Hippocampal formation (tissue), 2 donors: Measurements from ENCODE around the gene KLHL3.
"Not testable (repeated sequence)": the region's sequence is repeated elsewhere in the genome, so short reads cannot be mapped to it uniquely, and the experiment has no call there.

Source experiments
- DNase-seq, 2 donors: peaks; one replicate each; lab custom pipeline; 2025; lab: John Stamatoyannopoulos, UW

Gene KLHL3

DNA sequence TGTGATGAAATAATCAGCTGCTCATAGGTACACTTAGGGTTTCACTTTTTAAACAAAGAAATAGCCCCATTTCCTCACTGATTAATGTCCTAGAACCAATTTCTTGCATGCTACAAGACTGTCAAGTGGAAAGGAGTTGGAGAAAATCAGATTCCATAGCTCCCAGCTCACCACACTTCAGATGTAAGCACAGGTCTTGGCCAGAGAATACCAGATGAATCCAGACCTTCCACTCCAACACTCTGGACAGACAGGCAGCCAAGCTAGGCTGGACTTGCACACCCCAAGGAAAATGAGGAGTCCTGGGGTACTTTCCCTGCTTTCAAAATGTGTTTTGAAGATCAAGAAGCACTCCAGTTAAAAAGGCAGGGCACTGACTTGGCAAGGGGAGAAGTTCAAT is 68.5 kb downstream of the KLHL3 start:
- DNase-seq = no peak

DNA sequence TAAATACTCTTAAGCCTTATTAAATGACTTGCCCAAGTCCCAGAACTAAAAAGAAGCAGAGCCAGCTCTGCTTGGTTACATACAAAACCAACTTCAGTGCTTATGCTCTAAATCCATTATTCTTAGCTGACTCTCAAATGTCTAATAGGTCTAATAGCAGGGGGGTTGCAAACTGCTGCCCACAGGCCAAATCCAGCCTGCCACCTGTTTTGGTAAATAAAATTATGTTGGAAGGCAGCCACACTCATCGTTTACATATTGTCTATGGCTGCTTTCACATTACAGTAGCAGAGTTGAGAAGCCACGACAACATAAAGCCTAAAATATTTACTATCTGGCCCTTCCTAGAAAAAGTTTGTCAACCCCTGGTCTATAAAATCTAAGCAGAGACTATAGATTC is 69.0 kb downstream of the KLHL3 start:
- DNase-seq = no peak

GRCh38 chr5:137666461-137666850 is 69.4 kb downstream of the KLHL3 start:
- DNase-seq = no peak

DNA sequence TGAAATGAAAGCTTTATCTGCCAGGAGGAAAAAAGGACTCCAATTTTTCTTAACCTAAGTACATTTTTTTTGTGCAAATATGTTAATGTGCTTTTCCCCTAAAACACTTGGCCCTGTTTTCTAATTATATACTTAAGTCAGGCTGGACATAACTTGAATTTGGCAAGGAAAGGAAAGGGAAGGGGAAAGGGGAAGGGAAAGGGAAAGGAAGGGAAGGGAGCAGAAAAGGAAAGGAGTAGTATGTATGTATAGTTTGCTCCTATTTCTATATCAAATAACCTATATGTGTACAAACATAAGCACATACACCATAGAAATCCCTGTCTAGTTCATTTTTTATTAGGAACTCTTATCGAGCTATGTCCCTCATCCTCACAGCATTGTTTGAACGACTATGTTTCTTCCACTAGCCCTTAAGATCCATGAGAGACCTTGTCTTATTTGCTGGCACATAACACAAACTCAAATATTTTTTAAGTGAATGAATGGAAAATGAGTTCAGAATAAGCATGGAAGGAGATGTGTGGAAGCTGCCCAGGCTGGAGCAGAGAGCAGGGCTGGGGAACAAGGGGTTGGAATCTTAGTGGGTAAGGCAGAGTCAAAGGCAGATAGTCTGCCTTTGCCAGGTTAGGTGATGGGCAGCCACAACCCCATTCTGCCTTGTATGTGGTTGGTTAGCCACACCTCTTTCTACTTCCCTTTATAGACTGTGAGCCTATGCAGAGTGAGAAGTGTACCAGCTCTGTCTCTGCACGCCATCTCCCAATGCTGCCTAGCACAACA is 70.0 kb downstream of the KLHL3 start:
- no peak for DNase-seq

GRCh38 chr5:137660349-137660817 is 75.5 kb downstream of the KLHL3 start:
- DNase-seq = peak; percentile 12 to 77

DNA sequence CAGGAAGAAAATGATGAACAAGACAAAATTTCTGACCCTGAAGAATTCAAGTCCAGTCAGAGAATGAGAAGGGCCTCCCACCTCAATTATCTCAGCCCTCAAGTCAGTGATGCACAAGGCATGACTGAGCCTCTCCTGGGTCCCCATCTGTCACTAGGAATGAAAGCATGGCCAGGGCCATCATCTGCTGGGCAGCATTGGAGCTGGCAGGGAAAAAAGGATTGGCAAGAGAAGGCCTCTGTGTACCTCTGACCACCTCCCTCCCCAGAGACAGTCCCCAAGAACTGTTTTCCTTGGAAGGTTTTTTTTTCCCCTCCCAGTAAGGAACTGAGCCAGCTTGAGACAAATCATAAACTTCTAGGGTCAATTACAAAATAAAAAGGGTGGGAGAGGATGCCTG is 76.7 kb downstream of the KLHL3 start:
- no peak for DNase-seq

DNA sequence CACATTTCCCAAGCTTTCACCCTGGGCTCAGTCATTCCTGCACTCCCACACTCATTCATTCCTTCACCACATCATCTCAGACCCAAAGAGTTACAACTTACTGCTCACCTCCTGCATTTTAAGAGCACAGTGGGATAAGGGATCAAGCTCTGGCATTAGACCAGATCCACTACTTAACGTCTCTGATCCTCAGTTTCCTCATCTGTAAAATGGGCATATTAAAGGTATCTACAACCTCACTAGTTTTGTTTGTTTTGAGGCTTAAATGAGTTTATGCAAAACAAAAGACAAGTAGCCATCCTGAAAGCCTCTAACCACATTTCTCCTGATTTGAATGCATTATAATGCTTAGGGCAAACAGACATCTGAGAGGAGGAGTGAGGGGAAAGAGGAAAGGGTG is 77.6 kb downstream of the KLHL3 start:
- no peak for DNase-seq

DNA sequence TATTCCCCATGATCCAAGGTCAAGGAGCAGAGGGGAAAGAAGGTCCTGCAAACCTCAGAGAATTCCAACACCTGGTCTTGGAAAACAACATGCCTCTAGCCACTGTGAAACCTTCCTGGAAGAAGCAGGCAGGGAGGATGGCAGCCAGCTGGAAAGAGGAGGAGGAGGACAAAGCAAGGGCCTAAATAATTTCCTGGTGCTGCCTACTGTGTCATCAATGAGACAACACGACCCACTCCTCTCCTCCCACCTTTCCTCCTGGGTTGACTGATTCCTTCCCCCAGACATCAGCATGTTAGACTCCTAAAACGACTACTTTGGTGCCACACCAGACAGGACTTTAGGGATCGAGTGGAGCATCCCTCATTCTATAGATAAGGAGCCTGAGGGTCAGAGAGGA is 78.8 kb downstream of the KLHL3 start:
- no peak for DNase-seq

GRCh38 chr5:137656558-137656957 is 79.3 kb downstream of the KLHL3 start:
- no peak for DNase-seq

DNA sequence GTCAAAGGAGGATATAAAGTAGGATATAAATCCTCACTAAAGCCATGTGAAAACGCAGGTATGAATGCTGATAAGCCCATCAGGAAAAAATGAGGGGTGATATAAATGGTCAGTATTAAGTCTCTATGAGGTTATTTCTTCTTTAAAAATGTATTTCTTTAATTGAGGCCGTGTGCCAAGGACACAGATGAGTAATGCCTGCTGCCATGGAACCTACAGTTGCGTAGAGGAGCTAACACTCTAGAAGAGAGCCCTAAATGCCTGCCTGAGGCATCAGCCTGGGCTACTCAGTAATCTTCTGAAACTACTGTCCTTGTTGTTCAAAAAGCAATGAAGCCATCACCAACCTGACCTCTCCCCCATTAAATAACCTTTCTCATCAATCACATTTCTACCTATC is 84.9 kb downstream of the KLHL3 start:
- DNase-seq = no peak

DNA sequence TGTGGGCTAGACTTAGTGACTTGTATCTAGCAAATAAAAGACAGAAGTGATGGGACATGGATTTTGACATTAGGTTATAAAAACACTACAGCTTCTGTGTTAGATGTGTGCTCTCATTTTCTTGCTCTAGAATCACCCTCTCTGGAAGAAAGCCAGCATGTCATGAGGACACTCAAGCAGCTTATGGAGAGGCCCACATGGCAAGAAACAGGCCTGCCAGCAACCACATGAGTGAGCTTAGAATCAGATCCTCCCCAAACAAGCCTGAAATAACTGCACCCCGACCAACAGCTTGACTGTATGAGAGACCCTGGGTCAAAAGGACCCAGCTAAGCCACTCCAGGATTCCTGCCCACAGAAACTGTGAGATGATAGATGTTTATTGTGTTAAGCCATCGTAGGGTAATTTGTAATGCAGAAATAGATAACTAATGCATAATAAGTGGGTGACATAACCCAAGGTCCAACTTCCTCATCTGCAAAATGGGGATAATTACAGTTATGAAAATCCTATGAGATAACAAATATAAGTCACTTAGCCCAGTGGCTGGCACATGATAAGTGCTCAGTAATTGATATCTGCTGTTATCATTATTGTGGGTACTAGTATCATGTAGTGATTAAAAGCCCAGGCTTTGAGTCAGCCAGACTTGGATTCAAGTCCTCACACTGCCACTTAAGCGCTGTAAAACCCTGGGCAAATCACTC is 86.5 kb downstream of the KLHL3 start:
- no peak for DNase-seq

GRCh38 chr5:137648361-137648760 is 87.5 kb downstream of the KLHL3 start:
- peak; percentile 24 to 77 for DNase-seq

DNA sequence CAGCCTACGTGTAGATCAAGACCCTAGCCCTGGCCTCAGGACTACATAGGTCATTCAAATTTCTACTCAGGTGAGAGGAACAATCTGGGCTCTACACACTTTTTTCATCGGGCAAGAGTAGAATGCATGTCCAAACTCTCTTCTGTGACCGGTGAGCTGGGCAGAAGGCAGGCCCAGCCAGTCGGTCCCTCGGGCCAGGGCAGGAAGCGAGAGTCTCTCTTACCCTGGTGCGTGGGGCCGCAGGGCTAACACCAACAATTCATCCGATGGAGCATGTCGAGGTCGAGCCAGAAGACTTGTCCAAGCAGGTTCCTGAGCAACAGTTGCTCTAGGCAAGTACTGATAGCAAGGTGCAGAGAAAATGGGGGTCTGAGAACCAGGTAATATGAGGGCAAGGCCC is 88.5 kb downstream of the KLHL3 start:
- DNase-seq = no peak

DNA sequence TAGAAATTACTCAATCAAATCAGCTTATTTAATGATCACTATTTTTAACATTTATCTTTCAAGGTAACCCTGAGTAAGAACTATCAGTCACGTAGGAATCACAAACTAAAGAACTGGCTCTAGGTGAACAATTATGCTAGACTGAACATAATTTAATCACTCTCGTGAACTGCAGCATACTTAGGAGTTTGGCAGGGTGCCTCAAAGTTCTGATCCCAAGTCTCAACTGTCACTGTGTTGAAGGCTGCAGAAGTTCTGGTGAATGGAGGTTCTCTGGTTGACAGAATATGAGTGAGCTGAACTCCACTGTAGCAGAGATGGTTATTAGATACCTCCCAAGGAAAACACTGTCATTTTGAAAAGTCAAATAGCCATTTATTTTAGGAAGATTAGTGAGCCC is 89.1 kb downstream of the KLHL3 start:
- no peak for DNase-seq

GRCh38 chr5:137643081-137643480 is 92.8 kb downstream of the KLHL3 start:
- DNase-seq = not testable (repeated sequence)

- DNase-seq = no peak
Measured at GRCh38 chr5:137642091-137642490, 93.8 kb downstream of the KLHL3 start.

DNA sequence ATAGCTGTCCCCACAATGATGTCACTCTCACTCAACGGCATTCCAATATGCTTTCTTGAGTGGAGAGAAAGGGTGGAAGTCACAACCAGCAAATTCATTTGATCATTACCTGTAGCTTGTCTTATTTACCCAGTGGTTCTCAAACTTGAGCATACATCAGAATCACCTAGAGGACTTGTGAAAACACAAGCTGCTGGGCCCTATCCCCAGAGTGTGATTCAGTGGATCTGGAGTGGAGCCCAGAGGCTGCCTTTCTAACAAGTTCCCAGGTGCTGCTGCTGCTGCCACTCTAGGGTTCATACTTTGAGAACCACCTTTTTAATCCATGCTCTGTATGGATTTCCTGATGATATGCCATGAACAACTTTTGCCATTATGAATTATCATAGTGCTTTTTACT is 94.7 kb downstream of the KLHL3 start:
- DNase-seq = no peak

- DNase-seq = peak in 1 of 2 donors; percentile 15
Measured at GRCh38 chr5:137639645-137640044, 96.2 kb downstream of the KLHL3 start.

DNA sequence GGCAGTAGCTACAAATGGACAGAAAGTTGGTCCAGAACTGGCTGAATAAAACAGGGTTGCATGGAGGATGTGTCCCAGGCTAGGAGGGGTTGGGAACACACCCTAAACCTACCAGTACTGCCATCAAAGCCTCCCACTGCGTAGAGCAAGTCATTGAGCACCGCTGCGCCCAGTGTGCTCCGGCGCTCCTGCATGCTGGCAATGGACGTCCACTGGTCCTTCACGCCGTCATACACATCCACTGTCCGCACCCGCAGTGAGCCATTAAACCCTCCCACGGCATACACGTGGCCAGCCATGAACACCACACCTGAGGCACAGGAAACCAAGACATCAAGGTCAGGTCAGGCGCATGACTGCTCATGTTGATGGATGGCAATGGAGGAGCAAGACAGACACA is 97.0 kb downstream of the KLHL3 start:
- no peak for DNase-seq

- no peak for DNase-seq
Measured at GRCh38 chr5:137636830-137637714, 98.8 kb downstream of the KLHL3 start.

- no peak for DNase-seq
Measured at GRCh38 chr5:137636099-137636498, 99.8 kb downstream of the KLHL3 start.

- no peak for DNase-seq
Measured at GRCh38 chr5:137635521-137635921, 100.4 kb downstream of the KLHL3 start.
